22Rv1 (cell line): ENCODE data around the gene DCLK1.

Source experiments
- CTCF ChIP-seq: fragments of 450-650 bp; IDR thresholded peaks from 2 replicates; pipeline ENCODE4 v1.5.1; 2017; ENCODE audit warnings: mild to moderate bottlenecking
- ZFX ChIP-seq: fragments of 450-650 bp; IDR thresholded peaks from 2 replicates; pipeline ENCODE4 v1.6.1; 2017; ENCODE audit warnings: antibody characterized with exemption, borderline replicate concordance

GRCh38 chr13:36160297-36160696 is 29.1 kb upstream of the DCLK1 start:
- no peak for TF ChIP-seq CTCF
- no peak for TF ChIP-seq ZFX
